Trophoblast cell (in vitro differentiated cells and primary cell): Measurements from ENCODE around the gene UCK2.

Source experiments
- DNase-seq, 2 donors: peaks; one replicate each; pipeline ENCODE4 v3.0.0-alpha.2; 2016
- H2AFZ ChIP-seq: 2 replicates; pipeline ENCODE4 v1.6.1; 2013; ENCODE audit warnings: low read length, moderate library complexity, mild to moderate bottlenecking; ENCODE audit not compliant: insufficient read depth, poor library complexity
- H2AK5ac ChIP-seq: 2 replicates; pipeline ENCODE4 v1.6.1; 2013; ENCODE audit warnings: mild to moderate bottlenecking, low read length
- H2BK120ac ChIP-seq: 2 replicates; pipeline ENCODE4 v1.6.1; 2013; ENCODE audit warnings: low read length, mild to moderate bottlenecking, moderate library complexity; ENCODE audit not compliant: insufficient read depth, poor library complexity
- H2BK12ac ChIP-seq: 2 replicates; pipeline ENCODE4 v1.6.1; 2013; ENCODE audit warnings: mild to moderate bottlenecking, low read length, moderate library complexity
- H2BK5ac ChIP-seq: 2 replicates; pipeline ENCODE4 v1.6.1; 2013; ENCODE audit warnings: low read length, low read depth, moderate library complexity, mild to moderate bottlenecking; ENCODE audit not compliant: poor library complexity
- H3K14ac ChIP-seq: 2 replicates; pipeline ENCODE4 v1.6.1; 2013; ENCODE audit warnings: mild to moderate bottlenecking, low read length
- H3K18ac ChIP-seq: 2 replicates; pipeline ENCODE4 v1.6.1; 2013; ENCODE audit warnings: mild to moderate bottlenecking, low read length
- H3K23ac ChIP-seq: 2 replicates; pipeline ENCODE4 v1.6.1; 2013; ENCODE audit warnings: low read length
- H3K27ac ChIP-seq: 2 replicates; pipeline ENCODE4 v1.5.1; 2013; ENCODE audit warnings: low read depth, mild to moderate bottlenecking, inconsistent platforms, low read length, moderate library complexity
- H3K27me3 ChIP-seq: 2 replicates; pipeline ENCODE4 v1.6.1; 2013; ENCODE audit warnings: inconsistent platforms, mild to moderate bottlenecking, low read length, moderate library complexity; ENCODE audit not compliant: insufficient read depth
- H3K36me3 ChIP-seq, 2 experiments: 1 replicate in 1 of 2; 2 replicates in 1 of 2; pipeline ENCODE4 v1.6.1; 2013; ENCODE audit warnings: low read length in 2 of 2, mild to moderate bottlenecking in 2 of 2, moderate library complexity in 1 of 2; ENCODE audit not compliant: insufficient read depth in 2 of 2, control insufficient read depth in 1 of 2
- H3K4ac ChIP-seq: 2 replicates; pipeline ENCODE4 v1.6.1; 2013; ENCODE audit warnings: low read depth, mild to moderate bottlenecking, low read length, moderate library complexity
- H3K4me1 ChIP-seq, 2 experiments: 1 replicate in 1 of 2; 2 replicates in 1 of 2; pipeline ENCODE4 v1.6.1; 2013; ENCODE audit warnings: low read length in 2 of 2, mild to moderate bottlenecking in 2 of 2, moderate library complexity in 1 of 2; ENCODE audit not compliant: insufficient read depth in 2 of 2, control insufficient read depth in 1 of 2
- H3K4me2 ChIP-seq: 2 replicates; pipeline ENCODE4 v1.6.1; 2013; ENCODE audit warnings: inconsistent platforms, mild to moderate bottlenecking, low read length, moderate library complexity
- H3K4me3 ChIP-seq: 2 replicates; pipeline ENCODE4 v1.5.1; 2013; ENCODE audit warnings: mild to moderate bottlenecking, low read depth, low read length, inconsistent platforms
- H3K79me1 ChIP-seq: one replicate; pipeline ENCODE4 v1.6.1; 2013; ENCODE audit warnings: low read length
- H3K79me2 ChIP-seq: 2 replicates; pipeline ENCODE4 v1.6.1; 2013; ENCODE audit warnings: low read length, mild to moderate bottlenecking; ENCODE audit not compliant: control insufficient read depth, insufficient read depth, poor library complexity
- H3K9ac ChIP-seq: 2 replicates; pipeline ENCODE4 v1.6.1; 2013; ENCODE audit warnings: mild to moderate bottlenecking, low read length
- H3K9me3 ChIP-seq: 2 replicates; pipeline ENCODE4 v1.6.1; 2013; ENCODE audit warnings: low read depth, mild to moderate bottlenecking, control low read depth, inconsistent platforms, low read length; ENCODE audit not compliant: insufficient read depth
- H4K12ac ChIP-seq: 2 replicates; pipeline ENCODE4 v1.6.1; 2013; ENCODE audit warnings: low read depth, mild to moderate bottlenecking, low read length, moderate library complexity
- H4K8ac ChIP-seq: 2 replicates; pipeline ENCODE4 v1.6.1; 2013; ENCODE audit warnings: low read depth, mild to moderate bottlenecking, low read length, moderate library complexity
- H4K91ac ChIP-seq: one replicate; pipeline ENCODE4 v1.6.1; 2013; ENCODE audit warnings: low read depth, mild to moderate bottlenecking, low read length, moderate library complexity
- WGBS: extraction: QIAGEN DNeasy Blood & Tissue Kit; methylation state at CpG from one replicate; pipeline ENCODE4 v1.1.7; 2013; ENCODE audit warnings: missing lambda C conversion rate; ENCODE audit not compliant: insufficient read length, insufficient coverage; ENCODE audit errors: extremely low coverage; 5-methylcytosine and 5-hydroxymethylcytosine counted together

UCK2 gene

DNA sequence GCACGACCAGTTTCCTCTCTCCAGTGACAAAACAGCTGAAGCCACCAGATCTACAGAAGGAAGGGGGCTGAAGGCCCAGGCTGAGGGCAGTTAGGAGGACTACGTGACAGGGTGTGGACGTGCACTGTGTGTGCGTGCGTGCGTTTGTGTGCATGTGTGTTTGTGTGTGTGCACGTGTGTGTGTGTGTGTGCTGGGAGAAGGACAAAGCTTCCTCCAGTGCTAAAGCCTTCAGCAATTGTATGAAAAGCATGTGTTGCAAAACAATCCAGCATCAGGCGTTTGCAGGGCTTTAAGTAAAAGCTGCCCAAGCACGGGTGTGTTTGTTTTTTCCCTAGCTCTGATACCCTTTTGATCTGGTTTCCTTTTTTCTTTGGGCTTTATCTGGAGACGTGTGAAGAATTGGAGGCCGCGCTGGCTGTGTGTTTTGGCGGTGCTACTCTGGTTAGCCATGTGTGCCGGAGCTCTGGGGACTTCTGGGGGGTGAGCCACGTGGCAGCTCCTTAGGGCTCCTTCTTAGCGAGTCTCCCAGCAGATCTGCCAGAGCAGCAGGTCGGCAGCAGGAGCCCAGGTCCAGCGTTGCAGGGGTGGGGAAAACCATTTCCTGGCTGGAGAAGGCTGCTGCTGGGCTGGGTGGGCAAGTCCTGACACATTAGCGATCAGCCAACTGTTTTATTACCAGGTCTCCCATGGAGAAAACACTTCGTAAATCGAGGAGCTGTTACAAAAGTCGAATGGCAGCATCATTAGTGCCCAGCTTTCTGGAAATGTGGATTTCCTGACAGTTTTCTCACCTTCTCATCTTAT lies 73.4 kb downstream of the UCK2 start:
- Histone ChIP-seq H3K27me3 (no peaks in the 10 kb centered on the region), H2AK5ac (no peak overlapping the region), H3K79me1 (peaks cover 37% of the 10 kb centered on the region), H3K9ac (no peak overlapping the region), H3K9me3 (no peaks in the 10 kb centered on the region), H4K8ac (no peak overlapping the region), H3K14ac (no peak overlapping the region), H3K79me2 (peaks cover 17% of the 10 kb centered on the region), H2AFZ (no peak overlapping the region), H3K4me1 (peaks cover 34 to 48% of the 10 kb centered on the region in 2 experiments), H2BK12ac (no peak overlapping the region), H3K23ac (no peak overlapping the region), H3K4me3 (no peak overlapping the region), H3K36me3 (peaks cover 15 to 19% of the 10 kb centered on the region in 2 experiments), H3K27ac (no peak overlapping the region), H3K4ac (no peak overlapping the region), H4K91ac (peak overlapping the region; percentile 13), H2BK120ac (no peak overlapping the region), H4K12ac (no peak overlapping the region), H3K18ac (peak overlapping the region; percentile 13), H3K4me2 (no peak overlapping the region), H2BK5ac (no peak overlapping the region)
- no CpG with 5 or more reads among the region's 22 CpGs for WGBS
- peak in 1 of 2 donors; percentile 26 for DNase-seq

DNA sequence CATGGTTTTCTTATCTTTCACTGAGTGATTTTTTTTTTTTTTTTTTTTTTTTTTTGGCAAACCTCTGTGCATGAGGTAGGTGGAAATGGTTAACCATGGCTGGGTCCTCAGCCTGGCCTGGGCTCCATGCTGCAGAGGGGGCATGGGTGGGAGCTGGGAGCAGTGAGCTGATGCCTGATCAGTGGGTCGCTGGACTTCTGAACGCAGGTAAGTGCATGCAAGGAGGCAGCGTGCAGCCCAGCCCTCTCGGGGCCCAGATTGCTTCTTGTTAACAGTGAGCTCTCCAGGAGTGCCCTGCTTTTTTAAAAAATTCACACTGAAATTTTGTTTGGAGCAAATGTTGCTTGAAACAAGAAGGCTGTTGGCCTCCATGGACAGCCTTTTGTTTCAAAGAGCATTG lies 75.2 kb downstream of the UCK2 start:
- Histone ChIP-seq H3K9me3 (no peaks in the 10 kb centered on the region), H2BK12ac (no peak overlapping the region), H3K79me2 (peaks cover 8% of the 10 kb centered on the region), H3K4me1 (peaks cover 23 to 40% of the 10 kb centered on the region in 2 experiments), H4K91ac (peak overlapping the region; percentile 52), H3K4me3 (no peak overlapping the region), H4K12ac (no peak overlapping the region), H3K23ac (no peak overlapping the region), H2BK120ac (no peak overlapping the region), H2BK5ac (no peak overlapping the region), H4K8ac (no peak overlapping the region), H2AFZ (no peak overlapping the region), H3K4ac (peak overlapping the region; percentile 52), H3K36me3 (peaks cover 22 to 26% of the 10 kb centered on the region in 2 experiments), H3K27ac (no peak overlapping the region), H3K18ac (no peak overlapping the region), H3K27me3 (no peaks in the 10 kb centered on the region), H3K4me2 (no peak overlapping the region), H3K9ac (no peak overlapping the region), H3K14ac (no peak overlapping the region), H3K79me1 (peaks cover 22% of the 10 kb centered on the region), H2AK5ac (no peak overlapping the region)
- WGBS, result no CpG with 5 or more reads among the region's 4 CpGs
- DNase-seq, result no peak

DNA sequence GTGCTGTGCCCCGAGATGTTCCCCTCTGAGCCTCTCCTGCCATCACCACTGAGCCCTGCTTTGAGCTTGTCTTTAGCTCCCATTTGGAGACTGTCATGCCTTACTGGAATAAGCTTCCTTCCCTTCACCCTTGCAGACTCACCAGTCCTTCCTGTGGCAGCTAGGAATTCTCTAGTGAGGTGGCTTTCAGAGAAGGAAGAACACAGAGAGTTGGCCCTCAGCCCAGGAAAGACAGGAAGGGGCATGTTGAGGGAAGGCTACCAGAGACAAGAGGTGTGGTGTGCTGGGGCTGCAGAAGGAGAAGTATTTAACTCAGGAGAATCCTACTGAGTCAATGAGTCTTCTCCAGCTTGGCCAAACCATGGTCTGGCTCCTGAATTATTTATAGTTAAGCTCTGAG lies 76.3 kb downstream of the UCK2 start:
- no peak overlapping the region for H3K4me2 ChIP-seq
- no peak overlapping the region for H4K91ac ChIP-seq
- H3K9me3 ChIP-seq, result no peaks in the 10 kb centered on the region
- no peak overlapping the region for H3K14ac ChIP-seq
- no peak for DNase-seq
- H3K27me3 ChIP-seq, result no peaks in the 10 kb centered on the region
- peak overlapping the region; percentile 1 for H2AK5ac ChIP-seq
- no peak overlapping the region for H2AFZ ChIP-seq
- H3K18ac ChIP-seq, result peak overlapping the region; percentile 37
- no peak overlapping the region for H4K8ac ChIP-seq
- no peak overlapping the region for H3K4me3 ChIP-seq
- no CpG with 5 or more reads among the region's 1 CpG for whole genome bisulfite sequencing
- no peak overlapping the region for H3K4ac ChIP-seq
- H2BK12ac ChIP-seq, result no peak overlapping the region
- no peak overlapping the region for H2BK120ac ChIP-seq
- peaks cover 13% of the 10 kb centered on the region for H3K79me1 ChIP-seq
- no peak overlapping the region for H3K23ac ChIP-seq
- H2BK5ac ChIP-seq, result no peak overlapping the region
- H3K4me1 ChIP-seq, result peaks cover 17 to 31% of the 10 kb centered on the region in 2 experiments
- peaks cover 29 to 34% of the 10 kb centered on the region in 2 experiments for H3K36me3 ChIP-seq
- H3K27ac ChIP-seq, result no peak overlapping the region
- no peak overlapping the region for H3K9ac ChIP-seq
- peaks cover 7% of the 10 kb centered on the region for H3K79me2 ChIP-seq
- H4K12ac ChIP-seq, result no peak overlapping the region

DNA sequence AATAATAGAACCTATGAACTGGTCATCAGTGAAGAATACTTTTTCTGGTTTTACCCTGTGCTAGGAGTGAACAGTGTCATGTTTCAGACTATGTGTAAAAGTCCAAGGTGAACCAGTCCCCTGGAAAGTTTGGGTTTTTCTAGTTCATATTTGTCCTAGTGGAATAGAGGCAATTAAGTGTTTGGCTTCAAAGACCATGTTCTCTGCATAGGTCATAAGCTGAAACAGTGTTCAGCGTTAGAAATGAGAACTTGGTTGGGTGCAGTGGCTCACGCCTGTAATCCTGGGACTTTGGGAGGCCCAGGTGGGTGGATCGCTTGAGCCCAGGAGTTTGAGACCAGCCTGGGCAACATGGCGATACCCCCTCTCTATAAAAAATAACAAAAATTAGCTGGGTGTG lies 77.5 kb downstream of the UCK2 start:
- Histone ChIP-seq H2BK12ac (no peak overlapping the region), H2AK5ac (no peak overlapping the region), H3K9ac (no peak overlapping the region), H2BK120ac (no peak overlapping the region), H3K79me2 (peaks cover 1% of the 10 kb centered on the region), H4K91ac (no peak overlapping the region), H3K4me3 (no peak overlapping the region), H2AFZ (no peak overlapping the region), H3K27ac (no peak overlapping the region), H3K23ac (no peak overlapping the region), H3K14ac (no peak overlapping the region), H3K4me1 (peaks cover 8 to 19% of the 10 kb centered on the region in 2 experiments), H2BK5ac (no peak overlapping the region), H3K36me3 (peaks cover 36 to 43% of the 10 kb centered on the region in 2 experiments), H4K8ac (no peak overlapping the region), H3K79me1 (peaks cover 5% of the 10 kb centered on the region), H3K18ac (no peak overlapping the region), H3K9me3 (no peaks in the 10 kb centered on the region), H3K4ac (no peak overlapping the region), H3K27me3 (no peaks in the 10 kb centered on the region), H4K12ac (no peak overlapping the region), H3K4me2 (no peak overlapping the region)
- DNase-seq, result no peak
- no CpG with 5 or more reads among the region's 4 CpGs for WGBS
